22Rv1 (cell line): ENCODE data around the gene MSANTD1.

Experiments used
- ZFX ChIP-seq: fragments of 450-650 bp; IDR thresholded peaks from 2 replicates; pipeline ENCODE4 v1.6.1; 2017; ENCODE audit warnings: antibody characterized with exemption, borderline replicate concordance
- TF ChIP-seq, protein P1 (sequence below): fragments of 450-650 bp; IDR thresholded peaks from 2 replicates; pipeline ENCODE4 v1.5.1; 2017; ENCODE audit warnings: mild to moderate bottlenecking

DNA sequence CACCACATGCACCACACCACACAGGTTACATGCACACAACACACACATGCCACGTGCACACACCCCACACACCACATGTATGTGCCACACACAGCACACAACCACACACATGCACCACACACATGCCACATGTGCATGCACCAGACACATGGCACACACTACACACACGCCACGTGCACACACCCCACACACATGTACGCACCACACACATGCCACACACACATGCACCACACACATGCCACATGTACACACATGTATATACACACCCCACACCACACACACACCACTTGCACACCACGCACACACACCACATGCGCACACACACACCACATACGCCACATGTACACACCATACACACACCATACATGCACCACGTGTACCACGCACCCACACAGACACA is 19.6 kb upstream of the MSANTD1 start:
- TF ChIP-seq, protein P1, sequence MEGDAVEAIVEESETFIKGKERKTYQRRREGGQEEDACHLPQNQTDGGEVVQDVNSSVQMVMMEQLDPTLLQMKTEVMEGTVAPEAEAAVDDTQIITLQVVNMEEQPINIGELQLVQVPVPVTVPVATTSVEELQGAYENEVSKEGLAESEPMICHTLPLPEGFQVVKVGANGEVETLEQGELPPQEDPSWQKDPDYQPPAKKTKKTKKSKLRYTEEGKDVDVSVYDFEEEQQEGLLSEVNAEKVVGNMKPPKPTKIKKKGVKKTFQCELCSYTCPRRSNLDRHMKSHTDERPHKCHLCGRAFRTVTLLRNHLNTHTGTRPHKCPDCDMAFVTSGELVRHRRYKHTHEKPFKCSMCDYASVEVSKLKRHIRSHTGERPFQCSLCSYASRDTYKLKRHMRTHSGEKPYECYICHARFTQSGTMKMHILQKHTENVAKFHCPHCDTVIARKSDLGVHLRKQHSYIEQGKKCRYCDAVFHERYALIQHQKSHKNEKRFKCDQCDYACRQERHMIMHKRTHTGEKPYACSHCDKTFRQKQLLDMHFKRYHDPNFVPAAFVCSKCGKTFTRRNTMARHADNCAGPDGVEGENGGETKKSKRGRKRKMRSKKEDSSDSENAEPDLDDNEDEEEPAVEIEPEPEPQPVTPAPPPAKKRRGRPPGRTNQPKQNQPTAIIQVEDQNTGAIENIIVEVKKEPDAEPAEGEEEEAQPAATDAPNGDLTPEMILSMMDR = no peak
- TF ChIP-seq ZFX = no peak
